ENCODE results near the gene CPNE2. TPM values are rescaled to one million over a fixed set of nuclear protein-coding genes. Genes with fewer than 3 reads are reported as not detected.
"Not testable (repeated sequence)": the region's sequence is repeated elsewhere in the genome, so short reads cannot be mapped to it uniquely, and the experiment has no call there.

Gene CPNE2
- polyA plus RNA-seq, 6 donors from 2014 or later: 0.53 to 1.3 (median 0.76) TPM; not detected in 2

GRCh38 chr16:57187902-57188710 lies 95.7 kb downstream of the CPNE2 start:
- not testable (repeated sequence) for H3K9me3 Mint-ChIP-seq; DNase-seq; ATAC-seq (ENCODE audit: low read depth in 2 of 2); H3K27me3 Mint-ChIP-seq; H3K36me3 Mint-ChIP-seq
- Mint-ChIP-seq H3K4me1 (peaks cover 41 to 58% (median 51%) of the 10 kb centered on the region in 3 donors), H3K4me3 (peak overlapping the region in 6 of 8 donors; percentile 94 to 99 (median 97)), H3K27ac (peak overlapping the region in 1 of 6 donors; percentile 98)

GRCh38 chr16:57188711-57189002 lies 96.3 kb downstream of the CPNE2 start:
- H3K27ac Mint-ChIP-seq: peak overlapping the region in 1 of 6 donors; percentile 77
- peaks cover 42 to 61% (median 53%) of the 10 kb centered on the region in 3 donors for H3K4me1 Mint-ChIP-seq
- H3K9me3 Mint-ChIP-seq: no peaks in the 10 kb centered on the region
- DNase-seq (no peak), ATAC-seq (ENCODE audit: low read depth in 2 of 2) (no peak)
- peak overlapping the region in 5 of 8 donors; percentile 32 to 70 (median 65) for H3K4me3 Mint-ChIP-seq
- no peaks in the 10 kb centered on the region for H3K36me3 Mint-ChIP-seq
- no peaks in the 10 kb centered on the region for H3K27me3 Mint-ChIP-seq

GRCh38 chr16:57189527-57189926 lies 97.1 kb downstream of the CPNE2 start:
- not testable (repeated sequence) for H3K27ac Mint-ChIP-seq; DNase-seq; H3K36me3 Mint-ChIP-seq; H3K9me3 Mint-ChIP-seq; ATAC-seq (ENCODE audit: low read depth in 2 of 2); H3K27me3 Mint-ChIP-seq; H3K4me3 Mint-ChIP-seq
- peaks cover 36 to 54% (median 53%) of the 10 kb centered on the region in 3 donors for H3K4me1 Mint-ChIP-seq

GRCh38 chr16:57190136-57190535 lies 97.8 kb downstream of the CPNE2 start:
- Mint-ChIP-seq H3K27ac (no peak overlapping the region), H3K9me3 (no peaks in the 10 kb centered on the region), H3K36me3 (no peaks in the 10 kb centered on the region), H3K4me1 (peaks cover 36 to 50% (median 48%) of the 10 kb centered on the region in 3 donors), H3K27me3 (no peaks in the 10 kb centered on the region), H3K4me3 (no peak overlapping the region)
- ATAC-seq (ENCODE audit: low read depth in 2 of 2) (no peak), DNase-seq (no peak)

- H3K27me3 Mint-ChIP-seq: no peaks in the 10 kb centered on the region
- peaks cover 32 to 41% (median 39%) of the 10 kb centered on the region in 3 donors for H3K4me1 Mint-ChIP-seq
- no peak for ATAC-seq (ENCODE audit: low read depth in 2 of 2)
- H3K9me3 Mint-ChIP-seq: no peaks in the 10 kb centered on the region
- DNase-seq: no peak
- no peaks in the 10 kb centered on the region for H3K36me3 Mint-ChIP-seq
- peak overlapping the region in 1 of 8 donors; percentile 10 for H3K4me3 Mint-ChIP-seq
- H3K27ac Mint-ChIP-seq: no peak overlapping the region
Observed at GRCh38 chr16:57191056-57191571, 98.7 kb downstream of the CPNE2 start.

GRCh38 chr16:57192146-57192545 lies 99.8 kb downstream of the CPNE2 start:
- no peaks in the 10 kb centered on the region for H3K27me3 Mint-ChIP-seq
- H3K4me3 Mint-ChIP-seq: no peak overlapping the region
- no peaks in the 10 kb centered on the region for H3K9me3 Mint-ChIP-seq
- DNase-seq (no peak), ATAC-seq (ENCODE audit: low read depth in 2 of 2) (no peak)
- peaks cover 24 to 33% (median 31%) of the 10 kb centered on the region in 3 donors for H3K4me1 Mint-ChIP-seq
- peak overlapping the region in 1 of 6 donors; percentile 34 for H3K27ac Mint-ChIP-seq
- H3K36me3 Mint-ChIP-seq: no peaks in the 10 kb centered on the region

- Mint-ChIP-seq H3K4me3 (no peak overlapping the region), H3K27ac (no peak overlapping the region), H3K36me3 (no peaks in the 10 kb centered on the region), H3K9me3 (no peaks in the 10 kb centered on the region), H3K4me1 (peaks cover 17 to 26% (median 23%) of the 10 kb centered on the region in 3 donors), H3K27me3 (no peaks in the 10 kb centered on the region)
- DNase-seq (no peak), ATAC-seq (ENCODE audit: low read depth in 2 of 2) (no peak)
Observed at GRCh38 chr16:57192720-57193486, 100.5 kb downstream of the CPNE2 start.

- Mint-ChIP-seq H3K9me3 (no peaks in the 10 kb centered on the region), H3K4me1 (peaks cover 13 to 31% (median 15%) of the 10 kb centered on the region in 3 donors)
Observed at GRCh38 chr16:57194512-57194911, 102.1 kb downstream of the CPNE2 start.

GRCh38 chr16:57196286-57196685 lies 103.9 kb downstream of the CPNE2 start:
- no peaks in the 10 kb centered on the region for H3K27me3 Mint-ChIP-seq
- no peaks in the 10 kb centered on the region for H3K9me3 Mint-ChIP-seq
- no peak for DNase-seq
- H3K4me1 Mint-ChIP-seq: peaks cover 7 to 25% (median 10%) of the 10 kb centered on the region in 3 donors
- peak overlapping the region in 1 of 6 donors; percentile 30 for H3K27ac Mint-ChIP-seq
- no peak for ATAC-seq (ENCODE audit: low read depth in 2 of 2)
- H3K4me3 Mint-ChIP-seq: no peak overlapping the region
- no peaks in the 10 kb centered on the region for H3K36me3 Mint-ChIP-seq

More at GRCh38 chr16:57194512-57194911, 102.1 kb downstream of the CPNE2 start:
- DNase-seq: no peak
- no peak overlapping the region for H3K27ac Mint-ChIP-seq
- no peak overlapping the region for H3K4me3 Mint-ChIP-seq
- no peak for ATAC-seq (ENCODE audit: low read depth in 2 of 2)
- H3K36me3 Mint-ChIP-seq: no peaks in the 10 kb centered on the region
- H3K27me3 Mint-ChIP-seq: no peaks in the 10 kb centered on the region

GRCh38 chr16:57196753-57197152 lies 104.4 kb downstream of the CPNE2 start:
- peaks cover 7 to 25% (median 10%) of the 10 kb centered on the region in 3 donors for H3K4me1 Mint-ChIP-seq
- H3K4me3 Mint-ChIP-seq: no peak overlapping the region
- no peaks in the 10 kb centered on the region for H3K9me3 Mint-ChIP-seq
- DNase-seq (no peak), ATAC-seq (ENCODE audit: low read depth in 2 of 2) (no peak)
- H3K27me3 Mint-ChIP-seq: no peaks in the 10 kb centered on the region
- peak overlapping the region in 1 of 6 donors; percentile 30 for H3K27ac Mint-ChIP-seq
- no peaks in the 10 kb centered on the region for H3K36me3 Mint-ChIP-seq

Other genes with a start within 250 kb of the CPNE2 start
- gene SLC12A3, start 227.4 kb upstream of the CPNE2 start, polyA plus RNA-seq (ENCODE audit: low read depth in 6 of 6): under 1 TPM in 3 of 6 donors, not detected in 3; 0.10 to 0.57 (median 0.26) TPM
- gene HERPUD1, start 160.4 kb upstream of the CPNE2 start, polyA plus RNA-seq (ENCODE audit: low read depth in 6 of 6): 1,000 to 10,000 TPM in 1 of 6 donors, 100 to 1,000 TPM in 5; 235 to 1,138 (median 264) TPM
- gene CETP, start 130.6 kb upstream of the CPNE2 start, polyA plus RNA-seq (ENCODE audit: low read depth in 6 of 6): under 1 TPM in 4 of 6 donors, not detected in 2; 0.25 to 0.72 (median 0.27) TPM
- gene NLRC5, start 103.0 kb upstream of the CPNE2 start, polyA plus RNA-seq (ENCODE audit: low read depth in 6 of 6): 10 to 100 TPM in 5 of 6 donors, 1 to 10 TPM in 1; 2.9 to 42.9 (median 29.9) TPM
- 100 to 1,000 TPM in 1 of 6 donors, 10 to 100 TPM in 5; 85.1 to 109 (median 93.6) TPM for gene PSME3IP1, start 93.5 kb downstream of the CPNE2 start, polyA plus RNA-seq (ENCODE audit: low read depth in 6 of 6)
- 10 to 100 TPM; 26.7 to 42.7 (median 33.5) TPM for gene RSPRY1, start 93.7 kb downstream of the CPNE2 start, polyA plus RNA-seq (ENCODE audit: low read depth in 6 of 6)
- 100 to 1,000 TPM; 108 to 236 (median 132) TPM for gene ARL2BP, start 152.7 kb downstream of the CPNE2 start, polyA plus RNA-seq (ENCODE audit: low read depth in 6 of 6)
- gene PLLP, start 192.1 kb downstream of the CPNE2 start, polyA plus RNA-seq (ENCODE audit: low read depth in 6 of 6): under 1 TPM; 0.14 to 0.68 (median 0.52) TPM